Cerebellar nuclear complex (tissue), 1 donor: Measurements from ENCODE around the gene RFX3.
A peak's percentile ranks its signal among the peaks of the same experiment; 100 is the strongest.

ENCODE experiments used
- DNase-seq, 2 experiments: peaks; one replicate each; lab custom pipeline; 2025; lab: John Stamatoyannopoulos, UW

The RFX3 gene

GRCh38 chr9:3433066-3433465 lies 92.7 kb downstream of the RFX3 start:
- no peak for DNase-seq

GRCh38 chr9:3431890-3432289 lies 93.9 kb downstream of the RFX3 start:
- DNase-seq, result no peak

- DNase-seq, result no peak
Measured at GRCh38 chr9:3419893-3420292, 105.9 kb downstream of the RFX3 start.

- DNase-seq, result no peak
Measured at GRCh38 chr9:3415906-3416305, 109.9 kb downstream of the RFX3 start.

- no peak for DNase-seq
Measured at GRCh38 chr9:3413984-3414383, 111.8 kb downstream of the RFX3 start.

GRCh38 chr9:3410461-3410860 lies 115.3 kb downstream of the RFX3 start:
- no peak for DNase-seq

- no peak for DNase-seq
Measured at GRCh38 chr9:3409453-3409852, 116.3 kb downstream of the RFX3 start.

- no peak for DNase-seq
Measured at GRCh38 chr9:3403315-3403714, 122.5 kb downstream of the RFX3 start.

- peak in 1 of 2 experiments; percentile 21 for DNase-seq
Measured at GRCh38 chr9:3401221-3401954, 124.4 kb downstream of the RFX3 start.

- DNase-seq, result no peak
Measured at GRCh38 chr9:3398232-3398648, 127.6 kb downstream of the RFX3 start.

- no peak for DNase-seq
Measured at GRCh38 chr9:3397766-3398165, 128.0 kb downstream of the RFX3 start.

GRCh38 chr9:3391414-3391813 lies 134.4 kb downstream of the RFX3 start:
- DNase-seq, result no peak

GRCh38 chr9:3386753-3387152 lies 139.0 kb downstream of the RFX3 start:
- no peak for DNase-seq

- DNase-seq, result no peak
Measured at GRCh38 chr9:3385871-3386270, 139.9 kb downstream of the RFX3 start.

GRCh38 chr9:3371842-3372241 lies 154.0 kb downstream of the RFX3 start:
- no peak for DNase-seq

GRCh38 chr9:3370715-3371114 lies 155.1 kb downstream of the RFX3 start:
- DNase-seq, result no peak

GRCh38 chr9:3367185-3367584 lies 158.6 kb downstream of the RFX3 start:
- no peak for DNase-seq

GRCh38 chr9:3361689-3362392 lies 164.0 kb downstream of the RFX3 start:
- DNase-seq, result no peak

GRCh38 chr9:3361116-3361515 lies 164.7 kb downstream of the RFX3 start:
- no peak for DNase-seq

- DNase-seq, result no peak
Measured at GRCh38 chr9:3360245-3360644, 165.6 kb downstream of the RFX3 start.

GRCh38 chr9:3359778-3360177 lies 166.0 kb downstream of the RFX3 start:
- DNase-seq, result no peak

- no peak for DNase-seq
Measured at GRCh38 chr9:3359048-3359692, 166.6 kb downstream of the RFX3 start.

GRCh38 chr9:3348169-3348568 lies 177.6 kb downstream of the RFX3 start:
- DNase-seq, result no peak
